HCT116 (cell line): ENCODE measurements around the gene EDN1. TPM values are rescaled to one million over a fixed set of nuclear protein-coding genes. Genes with fewer than 3 reads are reported as not detected.

Source experiments
- ATAC-seq: fragments of 200-7000 bp; cut with Tn5 transposase; 2 replicates; pipeline ENCODE4 v1.9.1; 2020; ENCODE audit warnings: mild to moderate bottlenecking, moderate library complexity
- BruUV-seq: library from RNA; stranded (reverse); fragments of 400-500 nt; replicated peaks from 2 replicates; lab custom pipeline; 2021; lab: Mats Ljungman, UMichigan
- CTCF ChIA-PET: fragments of 300-600 bp; sonication (Branson Sonifier 250); formaldehyde crosslinking; loops from one replicate; lab custom pipeline; 2021; ENCODE audit warnings: antibody characterized with exemption; lab: Charles Lee
- POLR2A ChIA-PET: fragments of 300-600, 350-600 bp; sonication (Branson Sonifier 250); formaldehyde crosslinking; loops from one replicate; lab custom pipeline; 2021; ENCODE audit warnings: antibody characterized with exemption; lab: Charles Lee
- RAD21 ChIA-PET, 2 experiments: fragments of 300-600 bp; sonication (Branson Sonifier 250); formaldehyde crosslinking; loops; one replicate each; lab custom pipeline; 2023; ENCODE audit warnings: low total read pairs in 2 of 2; ENCODE audit not compliant: uncharacterized antibody in 2 of 2, unreplicated experiment in 2 of 2, low non-redundant PET in 1 of 2; lab: Charles Lee
- DNase-seq: peaks from one replicate; pipeline ENCODE4 v3.0.0-alpha.2; 2010; ENCODE audit warnings: low read depth, low spot score
- H2AFZ ChIP-seq: fragments of 200-600 bp; shearing (Covaris generic), sonication (generic); 2 replicates; pipeline ENCODE4 v1.6.1; 2017; ENCODE audit warnings: low read depth, mixed run types, mixed read lengths, antibody characterized with exemption, low read length; ENCODE audit not compliant: poor library complexity, severe bottlenecking
- H3K27ac ChIP-seq: 2 replicates; pipeline ENCODE4 v1.5.1; 2012; ENCODE audit warnings: low read depth, low read length
- H3K27me3 ChIP-seq: fragments of 200-600 bp; sonication (generic); 2 replicates; pipeline ENCODE4 v1.6.1; 2016; ENCODE audit warnings: mixed run types, low read length, mixed read lengths; ENCODE audit not compliant: insufficient read depth
- H3K36me3 ChIP-seq, 2 experiments: fragments of 200-500 bp in 1 of 2; fragments of 200-600 bp in 1 of 2; sonication (Bioruptor generic) in 1 of 2; sonication (generic) in 1 of 2; 2 replicates each; pipeline versions ENCODE4 v1.5.1 to v1.6.1; 2014 to 2016; ENCODE audit warnings: low read length in 2 of 2, inconsistent platforms in 1 of 2, mixed read lengths in 1 of 2, mixed run types in 1 of 2; ENCODE audit not compliant: insufficient read depth in 2 of 2, control insufficient read depth in 1 of 2
- H3K4me1 ChIP-seq, 2 experiments: fragments of 200-600 bp in 1 of 2; sonication (generic) in 1 of 2; 2 replicates each; pipeline versions ENCODE4 v1.5.1 to v1.6.1; 2012 to 2017; ENCODE audit warnings: low read length in 2 of 2, inconsistent platforms in 1 of 2, mild to moderate bottlenecking in 1 of 2, mixed read lengths in 1 of 2, mixed run types in 1 of 2, moderate library complexity in 1 of 2; ENCODE audit not compliant: insufficient read depth in 2 of 2, control insufficient read depth in 1 of 2
- H3K4me2 ChIP-seq: fragments of 200-600 bp; sonication (generic); 2 replicates; pipeline ENCODE4 v1.6.1; 2017; ENCODE audit warnings: mixed run types, low read length, mixed read lengths
- H3K4me3 ChIP-seq, 2 experiments: fragments of 200-600 bp in 1 of 2; sonication (generic) in 1 of 2; replicated peaks in 1 of 2; 2 replicates each; pipeline ENCODE4 v1.5.1; 2011 to 2016; ENCODE audit warnings: low read length in 2 of 2, control low read depth in 1 of 2, low read depth in 1 of 2, mild to moderate bottlenecking in 1 of 2, mixed read lengths in 1 of 2, mixed run types in 1 of 2
- H3K79me2 ChIP-seq: fragments of 200-600 bp; sonication (generic); 2 replicates; pipeline ENCODE4 v1.6.1; 2017; ENCODE audit warnings: mild to moderate bottlenecking, mixed run types, low read length, moderate library complexity, mixed read lengths; ENCODE audit not compliant: insufficient read depth
- H3K9ac ChIP-seq: fragments of 200-600 bp; sonication (generic); 2 replicates; pipeline ENCODE4 v1.6.1; 2016; ENCODE audit warnings: low read length, mixed read lengths
- H3K9me2 ChIP-seq: fragments of 200-600 bp; sonication (generic), shearing (Covaris generic); 2 replicates; pipeline ENCODE4 v1.6.1; 2017; ENCODE audit warnings: mixed run types, mild to moderate bottlenecking, moderate library complexity; ENCODE audit not compliant: insufficient read depth
- H3K9me3 ChIP-seq, 2 experiments: fragments of 200-500 bp in 1 of 2; fragments of 200-600 bp in 1 of 2; sonication (Bioruptor generic) in 1 of 2; sonication (generic) in 1 of 2; 2 replicates each; pipeline ENCODE4 v1.6.1; 2014 to 2017; ENCODE audit warnings: low read length in 2 of 2, mixed read lengths in 2 of 2, inconsistent platforms in 1 of 2, low read depth in 1 of 2, mild to moderate bottlenecking in 1 of 2, mixed run types in 1 of 2, moderate library complexity in 1 of 2; ENCODE audit not compliant: control insufficient read depth in 1 of 2, insufficient read depth in 1 of 2
- H4K20me1 ChIP-seq: fragments of 200-600 bp; sonication (generic), shearing (Covaris generic); 2 replicates; pipeline ENCODE4 v1.6.1; 2017; ENCODE audit warnings: mixed run types, mild to moderate bottlenecking, moderate library complexity; ENCODE audit not compliant: insufficient read depth
- CTCF ChIP-seq, 3 experiments: fragments of 200-600 bp in 1 of 3; sonication (generic) in 1 of 3; IDR thresholded peaks in 2 of 3; conservative IDR thresholded peaks in 1 of 3; 2 replicates each; pipeline ENCODE4 v1.5.1; 2012 to 2017; ENCODE audit warnings: low read depth in 2 of 3, low read length in 2 of 3, antibody characterized with exemption in 1 of 3, borderline replicate concordance in 1 of 3, control low read depth in 1 of 3, mild to moderate bottlenecking in 1 of 3, mixed read lengths in 1 of 3, mixed run types in 1 of 3, moderate library complexity in 1 of 3; ENCODE audit not compliant: insufficient read depth in 1 of 3
- EGR1 ChIP-seq: IDR thresholded peaks from 2 replicates; pipeline ENCODE4 v1.6.1; 2012; ENCODE audit warnings: low read depth
- ELF1 ChIP-seq: IDR thresholded peaks from 2 replicates; pipeline ENCODE4 v1.6.1; 2012; ENCODE audit warnings: low read depth, borderline replicate concordance
- EZH2phosphoT487 ChIP-seq: fragments of 200-600 bp; IDR thresholded peaks from 2 replicates; pipeline ENCODE4 v1.6.1; 2018; ENCODE audit warnings: antibody characterized with exemption, borderline replicate concordance
- FOSL1 ChIP-seq: IDR thresholded peaks from 2 replicates; pipeline ENCODE4 v1.6.1; 2012; ENCODE audit warnings: low read depth
- POLR2A ChIP-seq: IDR thresholded peaks from 2 replicates; pipeline ENCODE4 v1.7.0; 2011; ENCODE audit warnings: borderline replicate concordance; ENCODE audit not compliant: insufficient read depth, insufficient read length; ENCODE audit errors: extremely low read depth
- RAD21 ChIP-seq: IDR thresholded peaks from 2 replicates; pipeline ENCODE4 v1.6.1; 2012; ENCODE audit warnings: low read depth, mild to moderate bottlenecking
- SP1 ChIP-seq: IDR thresholded peaks from 2 replicates; pipeline ENCODE4 v1.6.1; 2012; ENCODE audit warnings: low read depth
- SRF ChIP-seq: IDR thresholded peaks from 2 replicates; pipeline ENCODE4 v1.6.1; 2012; ENCODE audit warnings: low read depth
- TCF7L2 ChIP-seq: IDR thresholded peaks from 2 replicates; pipeline ENCODE4 v1.7.0; 2011; ENCODE audit warnings: borderline replicate concordance, inconsistent platforms; ENCODE audit not compliant: insufficient read depth, insufficient read length; ENCODE audit errors: extremely low read depth
- YY1 ChIP-seq: IDR thresholded peaks from 2 replicates; pipeline ENCODE4 v1.6.1; 2011; ENCODE audit warnings: low read length, low read depth, moderate library complexity, mild to moderate bottlenecking; ENCODE audit not compliant: insufficient replicate concordance; ENCODE audit errors: extremely low read depth
- ZBTB33 ChIP-seq: IDR thresholded peaks from 2 replicates; pipeline ENCODE4 v1.6.1; 2011; ENCODE audit warnings: mild to moderate bottlenecking, low read length, moderate library complexity; ENCODE audit not compliant: insufficient replicate concordance; ENCODE audit errors: extremely low read depth
- ZFX ChIP-seq: fragments of 450-650 bp; IDR thresholded peaks from 2 replicates; pipeline ENCODE4 v1.6.1; 2017
- intact Hi-C: fragments of 100-400 bp; cut with micrococcal nuclease; formaldehyde crosslinking; loops from 2 replicates; pipeline ENCODE4 v1.10.0; 2022
- total RNA-seq: library from RNA; stranded (reverse); gene quantifications from one replicate; pipeline ENCODE4 v1.2.1, GENCODE V29; 2021; ENCODE audit not compliant: unreplicated experiment

EDN1 gene
- total RNA-seq, 1 experiment from 2014 or later = 0.22 TPM

- CTCF ChIA-PET = no interaction called here
- Histone ChIP-seq H3K4me1 (peaks cover 0 to 6% of the 10 kb centered on the region in 2 experiments; a peak in 1 of 4 replicates), H3K9ac (no peak overlapping the region), H3K9me3 (no peaks in the 10 kb centered on the region), H3K4me3 (no peak overlapping the region), H3K27ac (no peak overlapping the region), H3K4me2 (no peak overlapping the region), H3K79me2 (no peaks in the 10 kb centered on the region), H3K9me2 (no peaks in the 10 kb centered on the region), H3K36me3 (no peaks in the 10 kb centered on the region), H2AFZ (no peak overlapping the region), H3K27me3 (no peaks in the 10 kb centered on the region), H4K20me1 (no peaks in the 10 kb centered on the region)
- ATAC-seq (no peak), DNase-seq (no peak)
- intact Hi-C loops = no loop called here
- no TSS peak for BruUV-seq
- POLR2A ChIA-PET = interaction anchor here (1.7 kb wide), 1 partner anchor 10 kb away, joined by 6 read pairs; no protein-coding TSS in a partner anchor
- no peak for TF ChIP-seq ELF1
- TF ChIP-seq SP1 = no peak
- no peak for TF ChIP-seq FOSL1
- no peak for TF ChIP-seq TCF7L2
- no peak for TF ChIP-seq EGR1
- TF ChIP-seq EZH2phosphoT487 = no peak
- no peak for TF ChIP-seq YY1
- no peak for TF ChIP-seq RAD21
- no peak for TF ChIP-seq SRF
- TF ChIP-seq CTCF (IDR thresholded peaks at IDR 0.05 in 2 of 3, conservative IDR thresholded peaks at IDR 0.05 in 1 of 3; ENCODE audit: borderline replicate concordance in 1 of 3, insufficient read depth in 1 of 3, low read depth in 2 of 3, low read length in 2 of 3) = no peak
- TF ChIP-seq ZBTB33 = no peak
- no peak for TF ChIP-seq ZFX
- TF ChIP-seq POLR2A = no peak
- RAD21 ChIA-PET = no interaction called here
Measured at GRCh38 chr6:12334526-12335130, 44.5 kb downstream of the EDN1 start.
